ENCODE results near the gene ZDHHC21.

DNA sequence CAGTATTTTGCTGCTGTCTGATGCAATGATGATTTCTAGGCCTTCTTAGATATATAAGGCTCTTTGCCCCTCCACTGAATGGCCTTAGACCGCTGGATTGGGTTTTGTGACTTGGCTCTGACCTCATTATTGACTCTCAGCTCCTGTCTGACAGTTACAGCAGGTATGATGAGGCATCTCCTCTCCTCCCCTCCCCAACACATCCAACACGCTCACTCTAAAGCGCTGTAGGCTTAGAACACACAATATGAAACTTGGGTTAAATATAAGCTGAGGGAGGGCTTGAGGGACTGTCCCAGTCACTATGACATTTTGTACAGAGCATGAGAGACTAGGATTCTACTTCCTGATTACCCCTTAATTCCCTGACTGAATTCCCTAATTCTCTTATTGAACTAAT lies 48.1 kb upstream of the ZDHHC21 start:
- TF ChIP-seq, protein P1, sequence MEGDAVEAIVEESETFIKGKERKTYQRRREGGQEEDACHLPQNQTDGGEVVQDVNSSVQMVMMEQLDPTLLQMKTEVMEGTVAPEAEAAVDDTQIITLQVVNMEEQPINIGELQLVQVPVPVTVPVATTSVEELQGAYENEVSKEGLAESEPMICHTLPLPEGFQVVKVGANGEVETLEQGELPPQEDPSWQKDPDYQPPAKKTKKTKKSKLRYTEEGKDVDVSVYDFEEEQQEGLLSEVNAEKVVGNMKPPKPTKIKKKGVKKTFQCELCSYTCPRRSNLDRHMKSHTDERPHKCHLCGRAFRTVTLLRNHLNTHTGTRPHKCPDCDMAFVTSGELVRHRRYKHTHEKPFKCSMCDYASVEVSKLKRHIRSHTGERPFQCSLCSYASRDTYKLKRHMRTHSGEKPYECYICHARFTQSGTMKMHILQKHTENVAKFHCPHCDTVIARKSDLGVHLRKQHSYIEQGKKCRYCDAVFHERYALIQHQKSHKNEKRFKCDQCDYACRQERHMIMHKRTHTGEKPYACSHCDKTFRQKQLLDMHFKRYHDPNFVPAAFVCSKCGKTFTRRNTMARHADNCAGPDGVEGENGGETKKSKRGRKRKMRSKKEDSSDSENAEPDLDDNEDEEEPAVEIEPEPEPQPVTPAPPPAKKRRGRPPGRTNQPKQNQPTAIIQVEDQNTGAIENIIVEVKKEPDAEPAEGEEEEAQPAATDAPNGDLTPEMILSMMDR (IDR thresholded peaks at IDR 0.05; ENCODE audit: extremely low read depth in 1 of 2, insufficient read depth in 1 of 2, low read depth in 1 of 2, low read length in 2 of 2), result no peak
- TF ChIP-seq MYC (IDR thresholded peaks at IDR 0.05; ENCODE audit: low read depth, low read length) (no peak), JUN (IDR thresholded peaks at IDR 0.05; ENCODE audit: borderline replicate concordance, insufficient read depth, insufficient read length, low read depth) (no peak)
- TF ChIP-seq, protein P2, sequence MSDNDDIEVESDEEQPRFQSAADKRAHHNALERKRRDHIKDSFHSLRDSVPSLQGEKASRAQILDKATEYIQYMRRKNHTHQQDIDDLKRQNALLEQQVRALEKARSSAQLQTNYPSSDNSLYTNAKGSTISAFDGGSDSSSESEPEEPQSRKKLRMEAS (IDR thresholded peaks at IDR 0.05; ENCODE audit: insufficient read depth, insufficient read length), result no peak
